Hepatocyte (in vitro differentiated cells): ENCODE measurements around the gene PGAP3.

Experiments used
- EZH2 ChIP-seq: fragments of 200-600 bp; sonication (generic); IDR thresholded peaks from 2 replicates; pipeline ENCODE4 v1.6.1; 2016; ENCODE audit warnings: antibody characterized with exemption, mild to moderate bottlenecking, borderline replicate concordance
- EZH2phosphoT487 ChIP-seq: fragments of 200-600 bp; sonication (generic); IDR thresholded peaks from one replicate; pipeline ENCODE4 v1.6.1; 2018; ENCODE audit warnings: antibody characterized with exemption, mild to moderate bottlenecking, low read depth, moderate library complexity; ENCODE audit not compliant: unreplicated experiment, severe bottlenecking
- TF ChIP-seq, protein P1 (sequence below): fragments of 200-600 bp; sonication (generic); IDR thresholded peaks from 2 replicates; pipeline ENCODE4 v1.5.1; 2016; ENCODE audit warnings: antibody characterized with exemption, mild to moderate bottlenecking; ENCODE audit not compliant: poor library complexity

- TF ChIP-seq, protein P1, sequence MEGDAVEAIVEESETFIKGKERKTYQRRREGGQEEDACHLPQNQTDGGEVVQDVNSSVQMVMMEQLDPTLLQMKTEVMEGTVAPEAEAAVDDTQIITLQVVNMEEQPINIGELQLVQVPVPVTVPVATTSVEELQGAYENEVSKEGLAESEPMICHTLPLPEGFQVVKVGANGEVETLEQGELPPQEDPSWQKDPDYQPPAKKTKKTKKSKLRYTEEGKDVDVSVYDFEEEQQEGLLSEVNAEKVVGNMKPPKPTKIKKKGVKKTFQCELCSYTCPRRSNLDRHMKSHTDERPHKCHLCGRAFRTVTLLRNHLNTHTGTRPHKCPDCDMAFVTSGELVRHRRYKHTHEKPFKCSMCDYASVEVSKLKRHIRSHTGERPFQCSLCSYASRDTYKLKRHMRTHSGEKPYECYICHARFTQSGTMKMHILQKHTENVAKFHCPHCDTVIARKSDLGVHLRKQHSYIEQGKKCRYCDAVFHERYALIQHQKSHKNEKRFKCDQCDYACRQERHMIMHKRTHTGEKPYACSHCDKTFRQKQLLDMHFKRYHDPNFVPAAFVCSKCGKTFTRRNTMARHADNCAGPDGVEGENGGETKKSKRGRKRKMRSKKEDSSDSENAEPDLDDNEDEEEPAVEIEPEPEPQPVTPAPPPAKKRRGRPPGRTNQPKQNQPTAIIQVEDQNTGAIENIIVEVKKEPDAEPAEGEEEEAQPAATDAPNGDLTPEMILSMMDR = no peak
- no peak for TF ChIP-seq EZH2
- TF ChIP-seq EZH2phosphoT487 = no peak
Observed at GRCh38 chr17:39724731-39725130, 36.9 kb upstream of the PGAP3 start.
